ENCODE measurements around the gene PACS1.

PACS1 gene

GRCh38 chr11:66222358-66223149 lies 152.5 kb downstream of the PACS1 start:
- peak; percentile 75 for DNase-seq (ENCODE audit: extremely low read depth, low read depth)
- TF ChIP-seq, protein P1, sequence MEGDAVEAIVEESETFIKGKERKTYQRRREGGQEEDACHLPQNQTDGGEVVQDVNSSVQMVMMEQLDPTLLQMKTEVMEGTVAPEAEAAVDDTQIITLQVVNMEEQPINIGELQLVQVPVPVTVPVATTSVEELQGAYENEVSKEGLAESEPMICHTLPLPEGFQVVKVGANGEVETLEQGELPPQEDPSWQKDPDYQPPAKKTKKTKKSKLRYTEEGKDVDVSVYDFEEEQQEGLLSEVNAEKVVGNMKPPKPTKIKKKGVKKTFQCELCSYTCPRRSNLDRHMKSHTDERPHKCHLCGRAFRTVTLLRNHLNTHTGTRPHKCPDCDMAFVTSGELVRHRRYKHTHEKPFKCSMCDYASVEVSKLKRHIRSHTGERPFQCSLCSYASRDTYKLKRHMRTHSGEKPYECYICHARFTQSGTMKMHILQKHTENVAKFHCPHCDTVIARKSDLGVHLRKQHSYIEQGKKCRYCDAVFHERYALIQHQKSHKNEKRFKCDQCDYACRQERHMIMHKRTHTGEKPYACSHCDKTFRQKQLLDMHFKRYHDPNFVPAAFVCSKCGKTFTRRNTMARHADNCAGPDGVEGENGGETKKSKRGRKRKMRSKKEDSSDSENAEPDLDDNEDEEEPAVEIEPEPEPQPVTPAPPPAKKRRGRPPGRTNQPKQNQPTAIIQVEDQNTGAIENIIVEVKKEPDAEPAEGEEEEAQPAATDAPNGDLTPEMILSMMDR (IDR thresholded peaks at IDR 0.05; ENCODE audit: low read depth, low read length): no peak; the same call in none of the 2 replicates

- DNase-seq (ENCODE audit: extremely low read depth, low read depth): no peak
- TF ChIP-seq, protein P1 (IDR thresholded peaks at IDR 0.05; ENCODE audit: low read depth, low read length): no peak
Measured at GRCh38 chr11:66224226-66224855, 154.3 kb downstream of the PACS1 start.

DNA sequence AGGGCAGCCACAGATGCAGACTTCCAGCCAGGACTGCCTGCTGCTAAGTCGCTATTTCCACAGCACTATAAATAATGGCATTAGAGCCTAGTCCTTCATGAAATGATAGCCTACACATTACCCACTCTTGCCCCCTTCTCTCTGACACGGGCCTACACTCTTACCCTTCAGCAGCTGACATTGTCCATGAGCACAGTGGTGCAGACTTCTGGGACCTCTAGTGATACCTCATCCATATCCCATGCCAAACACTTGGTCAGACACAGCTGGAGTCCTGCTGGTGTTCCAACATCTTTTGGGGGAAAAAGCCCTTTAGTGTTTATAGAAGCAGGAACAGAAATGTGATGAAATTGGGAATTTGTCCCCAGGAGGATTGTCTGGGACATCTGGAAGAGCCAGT lies 155.0 kb downstream of the PACS1 start:
- TF ChIP-seq, protein P1 (IDR thresholded peaks at IDR 0.05; ENCODE audit: low read depth, low read length): no peak

DNA sequence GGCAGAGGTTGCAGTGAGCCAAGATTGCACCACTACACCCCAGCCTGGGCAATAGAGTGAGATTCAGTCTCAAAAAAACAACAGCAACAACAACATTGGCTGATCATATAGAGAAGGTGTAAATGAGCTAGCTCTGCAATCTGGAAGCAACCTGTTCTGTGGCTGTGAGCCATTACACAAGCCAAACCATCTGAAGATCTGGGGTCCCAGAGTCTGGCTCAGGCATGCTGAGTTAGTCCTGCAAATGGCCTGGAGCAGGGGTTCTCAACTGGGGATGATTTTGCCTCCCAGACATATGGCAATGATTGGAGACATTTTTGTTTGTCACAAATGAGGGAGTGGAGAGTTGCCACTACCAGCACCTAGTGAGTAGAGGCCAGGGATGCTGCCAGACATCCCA lies 156.0 kb downstream of the PACS1 start:
- no peak for DNase-seq (ENCODE audit: extremely low read depth, low read depth)
- TF ChIP-seq, protein P1 (IDR thresholded peaks at IDR 0.05; ENCODE audit: low read depth, low read length): no peak

More for the DNA sequence above, 155.0 kb downstream of the PACS1 start:
- no peak for DNase-seq (ENCODE audit: extremely low read depth, low read depth)

- DNase-seq (ENCODE audit: extremely low read depth, low read depth): no peak
- TF ChIP-seq, protein P1 (IDR thresholded peaks at IDR 0.05; ENCODE audit: low read depth, low read length): no peak
Measured at GRCh38 chr11:66227700-66228099, 157.6 kb downstream of the PACS1 start.

DNA sequence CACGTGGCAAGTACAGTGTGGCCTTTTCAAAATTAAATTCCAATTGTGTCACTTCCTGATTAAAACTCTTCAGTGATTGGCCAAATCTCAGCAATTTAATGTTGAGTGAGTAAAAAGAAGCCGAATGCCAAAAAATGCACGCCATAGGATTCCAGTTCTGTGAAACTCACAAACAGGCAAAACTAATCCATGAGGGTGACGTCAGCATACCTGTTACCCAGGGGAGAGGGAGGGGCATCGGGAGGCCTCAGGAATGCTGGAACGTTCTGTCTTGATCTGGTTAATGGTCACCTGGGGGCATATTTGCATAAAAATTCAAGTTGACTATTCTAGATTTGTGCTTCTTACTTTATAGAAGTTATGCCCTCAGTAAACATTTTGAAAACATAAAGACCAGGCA lies 158.4 kb downstream of the PACS1 start:
- DNase-seq (ENCODE audit: extremely low read depth, low read depth): no peak
- TF ChIP-seq, protein P1 (IDR thresholded peaks at IDR 0.05; ENCODE audit: low read depth, low read length): no peak

- TF ChIP-seq, protein P1 (IDR thresholded peaks at IDR 0.05; ENCODE audit: low read depth, low read length): no peak
Measured at GRCh38 chr11:66230156-66230555, 160.1 kb downstream of the PACS1 start.

More at GRCh38 chr11:66230156-66230555, 160.1 kb downstream of the PACS1 start:
- no peak for DNase-seq (ENCODE audit: extremely low read depth, low read depth)
